K562 (cell line): ENCODE measurements around the gene BRF1.

Experiments
- E2F6 ChIP-seq, 2 experiments: IDR thresholded peaks; 2 replicates each; pipeline ENCODE4 v1.6.1; 2011; ENCODE audit warnings: borderline replicate concordance in 1 of 2, control low read depth in 1 of 2, low read depth in 1 of 2, low read length in 1 of 2, mild to moderate bottlenecking in 1 of 2, mixed read lengths in 1 of 2, moderate library complexity in 1 of 2; ENCODE audit not compliant: insufficient read depth in 1 of 2, insufficient read length in 1 of 2, poor library complexity in 1 of 2, severe bottlenecking in 1 of 2; ENCODE audit errors: extremely low read depth in 1 of 2
- GABPA ChIP-seq: fragments of 200-800 bp; sonication (Bioruptor generic); conservative IDR thresholded peaks from 2 replicates; pipeline ENCODE4 v1.6.1; 2016; ENCODE audit warnings: low read depth, missing genetic modification characterization, missing compliant biosample characterization
- HMG20A ChIP-seq: fragments of 450-650 bp; formaldehyde crosslinking; conservative IDR thresholded peaks from 2 replicates; pipeline ENCODE4 v1.4.0; 2020; ENCODE audit warnings: mild to moderate bottlenecking, mixed read lengths
- HNRNPL ChIP-seq: fragments of 200-400 bp; formaldehyde crosslinking; IDR thresholded peaks from 2 replicates; pipeline ENCODE4 v1.6.1; 2017; ENCODE audit warnings: low read depth, mild to moderate bottlenecking, low read length
- ZBTB1 ChIP-seq: sonication (generic); formaldehyde crosslinking; IDR thresholded peaks from 2 replicates; pipeline ENCODE4 v1.8.1; 2023; ENCODE audit warnings: missing genetic modification reagents, low read depth, mild to moderate bottlenecking, borderline replicate concordance
- TF ChIP-seq, protein P1 (sequence below): fragments of 450-650 bp; IDR thresholded peaks from 2 replicates; pipeline ENCODE4 v1.6.1; 2016; ENCODE audit warnings: antibody characterized with exemption
- TF ChIP-seq, protein P2 (sequence below), 3 experiments: IDR thresholded peaks in 2 of 3; conservative IDR thresholded peaks in 1 of 3; 2 replicates each; pipeline ENCODE4 v1.5.1; 2011 to 2012; ENCODE audit warnings: low read length in 3 of 3, mild to moderate bottlenecking in 3 of 3, control low read depth in 2 of 3, improper control_type of control experiment in 1 of 3, inconsistent platforms in 1 of 3, low read depth in 1 of 3, mixed read lengths in 1 of 3, moderate library complexity in 1 of 3; ENCODE audit not compliant: insufficient read depth in 2 of 3

DNA sequence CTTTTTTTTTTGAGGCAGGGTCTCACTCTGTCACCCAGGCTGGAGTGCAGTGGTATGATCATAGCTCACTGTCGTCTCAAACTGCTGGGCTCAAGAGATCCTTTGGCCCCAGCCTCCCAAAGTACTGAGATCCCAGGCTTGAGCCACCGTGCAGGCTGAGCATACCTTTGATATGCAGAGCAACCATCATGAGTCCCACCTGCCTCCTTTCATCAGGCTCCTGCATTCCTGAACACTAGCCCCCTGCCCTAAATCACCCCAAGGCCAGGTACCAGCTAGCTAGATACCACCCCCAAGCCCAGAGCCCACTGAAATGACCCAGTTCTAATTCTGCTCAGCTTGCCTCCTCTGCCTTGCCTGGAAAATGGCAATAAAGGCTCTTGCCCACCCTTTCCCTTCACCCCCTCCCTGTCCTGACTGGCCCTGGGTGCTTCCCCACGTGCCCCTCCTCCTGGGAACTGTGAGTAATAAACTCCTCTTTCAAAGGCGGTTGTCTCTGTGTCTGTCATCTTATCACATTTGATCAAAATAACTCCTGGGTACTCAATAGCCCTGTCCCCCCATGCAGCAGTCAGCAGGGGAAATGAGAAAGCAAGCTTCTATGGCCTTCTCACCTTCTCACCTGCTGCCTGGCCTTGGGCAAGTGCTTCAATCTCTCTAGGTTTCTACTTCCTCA is 6.4 kb upstream of the BRF1 start:
- TF ChIP-seq, protein P1, sequence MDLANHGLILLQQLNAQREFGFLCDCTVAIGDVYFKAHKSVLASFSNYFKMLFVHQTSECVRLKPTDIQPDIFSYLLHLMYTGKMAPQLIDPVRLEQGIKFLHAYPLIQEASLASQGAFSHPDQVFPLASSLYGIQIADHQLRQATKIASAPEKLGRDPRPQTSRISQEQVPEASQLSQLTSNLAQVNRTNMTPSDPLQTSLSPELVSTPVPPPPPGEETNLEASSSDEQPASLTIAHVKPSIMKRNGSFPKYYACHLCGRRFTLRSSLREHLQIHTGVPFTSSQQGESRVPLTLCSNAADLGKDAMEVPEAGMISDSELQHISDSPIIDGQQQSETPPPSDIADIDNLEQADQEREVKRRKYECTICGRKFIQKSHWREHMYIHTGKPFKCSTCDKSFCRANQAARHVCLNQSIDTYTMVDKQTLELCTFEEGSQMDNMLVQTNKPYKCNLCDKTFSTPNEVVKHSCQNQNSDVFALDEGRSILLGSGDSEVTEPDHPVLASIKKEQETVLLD: no peak
- TF ChIP-seq ZBTB1 (CRISPR knock-in tag) (no peak), GABPA (tag) (no peak), HMG20A (CRISPR knock-in tag) (no peak), HNRNPL (no peak), E2F6 (IDR thresholded peaks at IDR 0.05; ENCODE audit: borderline replicate concordance in 1 of 2, extremely low read depth in 1 of 2, insufficient read depth in 1 of 2, insufficient read length in 1 of 2, low read depth in 1 of 2, low read length in 1 of 2, poor library complexity in 1 of 2, severe bottlenecking in 1 of 2) (no peak)
- TF ChIP-seq, protein P2, sequence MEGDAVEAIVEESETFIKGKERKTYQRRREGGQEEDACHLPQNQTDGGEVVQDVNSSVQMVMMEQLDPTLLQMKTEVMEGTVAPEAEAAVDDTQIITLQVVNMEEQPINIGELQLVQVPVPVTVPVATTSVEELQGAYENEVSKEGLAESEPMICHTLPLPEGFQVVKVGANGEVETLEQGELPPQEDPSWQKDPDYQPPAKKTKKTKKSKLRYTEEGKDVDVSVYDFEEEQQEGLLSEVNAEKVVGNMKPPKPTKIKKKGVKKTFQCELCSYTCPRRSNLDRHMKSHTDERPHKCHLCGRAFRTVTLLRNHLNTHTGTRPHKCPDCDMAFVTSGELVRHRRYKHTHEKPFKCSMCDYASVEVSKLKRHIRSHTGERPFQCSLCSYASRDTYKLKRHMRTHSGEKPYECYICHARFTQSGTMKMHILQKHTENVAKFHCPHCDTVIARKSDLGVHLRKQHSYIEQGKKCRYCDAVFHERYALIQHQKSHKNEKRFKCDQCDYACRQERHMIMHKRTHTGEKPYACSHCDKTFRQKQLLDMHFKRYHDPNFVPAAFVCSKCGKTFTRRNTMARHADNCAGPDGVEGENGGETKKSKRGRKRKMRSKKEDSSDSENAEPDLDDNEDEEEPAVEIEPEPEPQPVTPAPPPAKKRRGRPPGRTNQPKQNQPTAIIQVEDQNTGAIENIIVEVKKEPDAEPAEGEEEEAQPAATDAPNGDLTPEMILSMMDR (IDR thresholded peaks at IDR 0.05 in 2 of 3, conservative IDR thresholded peaks at IDR 0.05 in 1 of 3; ENCODE audit: insufficient read depth in 2 of 3, low read depth in 1 of 3, low read length in 3 of 3): no peak
